HEK293 (cell line): ENCODE measurements around the gene SYCE1.

Experiments used
- KLF8 ChIP-seq: fragments of 450-650 bp; formaldehyde crosslinking; IDR thresholded peaks from 2 replicates; pipeline ENCODE4 v1.5.1; 2016; ENCODE audit warnings: missing biosample characterization, missing genetic modification characterization
- MZF1 ChIP-seq: fragments of 450-650 bp; formaldehyde crosslinking; IDR thresholded peaks from 2 replicates; pipeline ENCODE4 v1.5.1; 2017; ENCODE audit warnings: missing biosample characterization, missing genetic modification characterization, borderline replicate concordance
- OSR2 ChIP-seq: fragments of 450-650 bp; formaldehyde crosslinking; IDR thresholded peaks from 2 replicates; pipeline ENCODE4 v1.5.1; 2016; ENCODE audit warnings: missing biosample characterization, missing genetic modification characterization
- RBAK ChIP-seq: fragments of 450-650 bp; formaldehyde crosslinking; IDR thresholded peaks from 2 replicates; pipeline ENCODE4 v1.5.1; 2016; ENCODE audit warnings: missing biosample characterization, missing genetic modification characterization
- REPIN1 ChIP-seq: fragments of 450-650 bp; formaldehyde crosslinking; IDR thresholded peaks from 2 replicates; pipeline ENCODE4 v1.5.1; 2017; ENCODE audit warnings: missing biosample characterization, missing genetic modification characterization, low read depth
- SCRT2 ChIP-seq: fragments of 450-650 bp; formaldehyde crosslinking; IDR thresholded peaks from 2 replicates; pipeline ENCODE4 v1.5.1; 2016; ENCODE audit warnings: missing biosample characterization, missing genetic modification characterization
- ZBTB7A ChIP-seq: fragments of 450-650 bp; formaldehyde crosslinking; IDR thresholded peaks from 2 replicates; pipeline ENCODE4 v1.5.1; 2016; ENCODE audit warnings: low read depth, missing biosample characterization, missing genetic modification characterization
- ZNF114 ChIP-seq: fragments of 450-650 bp; formaldehyde crosslinking; IDR thresholded peaks from 2 replicates; pipeline ENCODE4 v1.5.0; 2017; ENCODE audit warnings: missing biosample characterization, missing genetic modification characterization
- ZNF133 ChIP-seq: fragments of 450-650 bp; formaldehyde crosslinking; IDR thresholded peaks from 2 replicates; pipeline ENCODE4 v1.5.1; 2016; ENCODE audit warnings: missing biosample characterization, missing genetic modification characterization
- ZNF2 ChIP-seq: fragments of 450-650 bp; formaldehyde crosslinking; IDR thresholded peaks from 2 replicates; pipeline ENCODE4 v1.5.1; 2016; ENCODE audit warnings: missing biosample characterization, missing genetic modification characterization
- ZNF23 ChIP-seq: fragments of 450-650 bp; formaldehyde crosslinking; IDR thresholded peaks from 2 replicates; pipeline ENCODE4 v1.5.1; 2016; ENCODE audit warnings: missing biosample characterization, missing genetic modification characterization, borderline replicate concordance
- ZNF311 ChIP-seq: fragments of 450-650 bp; formaldehyde crosslinking; IDR thresholded peaks from 2 replicates; pipeline ENCODE4 v1.5.1; 2017; ENCODE audit warnings: missing biosample characterization, missing genetic modification characterization, borderline replicate concordance
- ZNF394 ChIP-seq: fragments of 450-650 bp; formaldehyde crosslinking; IDR thresholded peaks from 2 replicates; pipeline ENCODE4 v1.5.1; 2016; ENCODE audit warnings: missing biosample characterization, missing genetic modification characterization, mild to moderate bottlenecking, moderate library complexity, borderline replicate concordance
- ZNF404 ChIP-seq: fragments of 450-650 bp; formaldehyde crosslinking; IDR thresholded peaks from 2 replicates; pipeline ENCODE4 v1.5.1; 2017; ENCODE audit warnings: missing biosample characterization, missing genetic modification characterization
- ZNF416 ChIP-seq: fragments of 450-650 bp; formaldehyde crosslinking; IDR thresholded peaks from 2 replicates; pipeline ENCODE4 v1.5.1; 2016; ENCODE audit warnings: missing biosample characterization, missing genetic modification characterization
- ZNF433 ChIP-seq: fragments of 450-650 bp; formaldehyde crosslinking; IDR thresholded peaks from 2 replicates; pipeline ENCODE4 v1.5.1; 2016; ENCODE audit warnings: missing biosample characterization, missing genetic modification characterization, low read depth
- ZNF473 ChIP-seq: fragments of 450-650 bp; formaldehyde crosslinking; IDR thresholded peaks from 2 replicates; pipeline ENCODE4 v1.5.1; 2017; ENCODE audit warnings: missing biosample characterization, missing genetic modification characterization
- ZNF518A ChIP-seq: fragments of 450-650 bp; formaldehyde crosslinking; conservative IDR thresholded peaks from 2 replicates; pipeline ENCODE4 v1.5.1; 2016; ENCODE audit warnings: low read depth, missing biosample characterization, missing genetic modification characterization
- ZNF555 ChIP-seq: fragments of 450-650 bp; formaldehyde crosslinking; conservative IDR thresholded peaks from 2 replicates; pipeline ENCODE4 v1.5.1; 2017; ENCODE audit warnings: missing biosample characterization, mild to moderate bottlenecking, missing genetic modification characterization, inconsistent platforms
- ZNF626 ChIP-seq: fragments of 450-650 bp; sonication (Bioruptor Pico); formaldehyde crosslinking; IDR thresholded peaks from 2 replicates; pipeline ENCODE4 v1.5.1; 2018; ENCODE audit warnings: missing biosample characterization, missing genetic modification characterization, inconsistent platforms
- ZNF658 ChIP-seq: fragments of 450-650 bp; formaldehyde crosslinking; IDR thresholded peaks from 2 replicates; pipeline ENCODE4; 2016; ENCODE audit warnings: missing biosample characterization, missing genetic modification characterization
- ZNF664 ChIP-seq: fragments of 450-650 bp; formaldehyde crosslinking; IDR thresholded peaks from 2 replicates; pipeline ENCODE4 v1.5.1; 2016; ENCODE audit warnings: missing biosample characterization, missing genetic modification characterization
- ZNF670 ChIP-seq: fragments of 450-650 bp; formaldehyde crosslinking; IDR thresholded peaks from 2 replicates; pipeline ENCODE4 v1.5.1; 2016; ENCODE audit warnings: missing biosample characterization, missing genetic modification characterization, low read depth
- ZNF768 ChIP-seq: fragments of 450-650 bp; formaldehyde crosslinking; IDR thresholded peaks from 2 replicates; pipeline ENCODE4 v1.5.1; 2018; ENCODE audit warnings: missing biosample characterization, mild to moderate bottlenecking, missing genetic modification characterization
- ZNF792 ChIP-seq: fragments of 450-650 bp; formaldehyde crosslinking; IDR thresholded peaks from 2 replicates; pipeline ENCODE4 v1.5.1; 2016; ENCODE audit warnings: missing biosample characterization, missing genetic modification characterization
- ZSCAN30 ChIP-seq: fragments of 450-650 bp; IDR thresholded peaks from 2 replicates; pipeline ENCODE4 v1.5.1; 2018; ENCODE audit warnings: missing biosample characterization, mild to moderate bottlenecking, missing genetic modification characterization, moderate library complexity
- ZSCAN4 ChIP-seq: fragments of 450-650 bp; formaldehyde crosslinking; IDR thresholded peaks from 2 replicates; pipeline ENCODE4 v1.5.1; 2017; ENCODE audit warnings: missing biosample characterization, missing genetic modification characterization
- TF ChIP-seq, protein P1 (sequence below): fragments of 450-650 bp; formaldehyde crosslinking; IDR thresholded peaks from 2 replicates; pipeline ENCODE4 v1.5.1; 2016; ENCODE audit warnings: missing biosample characterization, missing genetic modification characterization
- TF ChIP-seq, protein P2 (sequence below): fragments of 450-650 bp; formaldehyde crosslinking; IDR thresholded peaks from 2 replicates; pipeline ENCODE4 v1.5.1; 2017; ENCODE audit warnings: missing biosample characterization, mild to moderate bottlenecking, missing genetic modification characterization, moderate library complexity
- TF ChIP-seq, protein P3 (sequence below): fragments of 450-650 bp; formaldehyde crosslinking; IDR thresholded peaks from 2 replicates; pipeline ENCODE4 v1.5.1; 2016; ENCODE audit warnings: missing biosample characterization, missing genetic modification characterization

Gene SYCE1

DNA sequence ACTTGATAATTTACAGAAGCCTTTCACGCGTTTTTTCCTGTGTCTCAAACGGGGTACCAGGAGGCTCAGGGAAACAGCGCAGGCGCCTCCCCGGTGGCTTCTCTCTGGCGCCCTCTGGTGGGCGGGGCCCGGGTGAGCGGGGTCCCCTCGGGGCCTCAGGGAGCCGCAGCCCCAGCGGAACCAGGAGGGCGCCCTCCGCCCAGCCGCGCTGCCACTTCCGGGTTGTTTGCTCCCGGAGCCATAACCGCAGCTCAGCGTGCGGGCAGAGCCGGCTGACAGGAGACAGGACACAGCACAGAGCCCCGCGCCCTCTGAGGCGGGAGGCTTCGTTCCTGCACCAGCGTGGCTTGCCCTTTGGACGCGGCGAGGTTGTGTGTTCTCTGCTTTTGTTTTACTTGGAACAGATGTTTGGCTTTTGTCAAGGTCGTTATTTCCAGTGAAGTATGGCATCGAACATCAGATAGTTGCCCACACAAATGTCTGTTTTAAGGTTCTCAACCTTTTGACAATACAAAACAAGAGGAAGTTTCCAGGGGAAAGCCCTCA lies 45.1 kb downstream of the SYCE1 start (continued):
- peak; percentile 95 for TF ChIP-seq ZNF518A
- no peak for TF ChIP-seq ZNF23
- TF ChIP-seq ZNF416, result no peak
- peak; percentile 34; the same call in 1 of the 2 replicates for TF ChIP-seq OSR2 (tag by site-specific recombination)
- 0 out of 2 replicates have a peak, but pooled peaks have one; percentile 41 for TF ChIP-seq ZNF2
- 0 out of 2 replicates have a peak, but pooled peaks have one; percentile 54 for TF ChIP-seq ZBTB7A (tag by site-specific recombination)
- TF ChIP-seq, protein P1, sequence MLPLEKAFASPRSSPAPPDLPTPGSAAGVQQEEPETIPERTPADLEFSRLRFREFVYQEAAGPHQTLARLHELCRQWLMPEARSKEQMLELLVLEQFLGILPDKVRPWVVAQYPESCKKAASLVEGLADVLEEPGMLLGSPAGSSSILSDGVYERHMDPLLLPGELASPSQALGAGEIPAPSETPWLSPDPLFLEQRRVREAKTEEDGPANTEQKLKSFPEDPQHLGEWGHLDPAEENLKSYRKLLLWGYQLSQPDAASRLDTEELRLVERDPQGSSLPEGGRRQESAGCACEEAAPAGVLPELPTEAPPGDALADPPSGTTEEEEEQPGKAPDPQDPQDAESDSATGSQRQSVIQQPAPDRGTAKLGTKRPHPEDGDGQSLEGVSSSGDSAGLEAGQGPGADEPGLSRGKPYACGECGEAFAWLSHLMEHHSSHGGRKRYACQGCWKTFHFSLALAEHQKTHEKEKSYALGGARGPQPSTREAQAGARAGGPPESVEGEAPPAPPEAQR, result no peak
- no peak; the same call in 1 of the 2 replicates for TF ChIP-seq ZNF394 (tag by site-specific recombination)
- no peak for TF ChIP-seq RBAK
- no peak for TF ChIP-seq ZNF792 (tag by site-specific recombination)
- no peak for TF ChIP-seq REPIN1 (tag by site-specific recombination)
- no peak for TF ChIP-seq ZNF433 (tag by site-specific recombination)
- no peak for TF ChIP-seq ZSCAN4 (tag by site-specific recombination)
- no peak for TF ChIP-seq ZNF768 (tag by site-specific recombination)
- TF ChIP-seq SCRT2 (tag by site-specific recombination), result no peak
- TF ChIP-seq MZF1 (tag by site-specific recombination), result no peak
- no peak for TF ChIP-seq ZNF670 (tag by site-specific recombination)
- no peak for TF ChIP-seq ZNF404 (tag by site-specific recombination)
- no peak for TF ChIP-seq ZNF311 (tag by site-specific recombination)
- no peak for TF ChIP-seq ZNF114 (tag by site-specific recombination)
- peak; percentile 94 for TF ChIP-seq ZSCAN30 (tag by site-specific recombination)
- TF ChIP-seq, protein P2, sequence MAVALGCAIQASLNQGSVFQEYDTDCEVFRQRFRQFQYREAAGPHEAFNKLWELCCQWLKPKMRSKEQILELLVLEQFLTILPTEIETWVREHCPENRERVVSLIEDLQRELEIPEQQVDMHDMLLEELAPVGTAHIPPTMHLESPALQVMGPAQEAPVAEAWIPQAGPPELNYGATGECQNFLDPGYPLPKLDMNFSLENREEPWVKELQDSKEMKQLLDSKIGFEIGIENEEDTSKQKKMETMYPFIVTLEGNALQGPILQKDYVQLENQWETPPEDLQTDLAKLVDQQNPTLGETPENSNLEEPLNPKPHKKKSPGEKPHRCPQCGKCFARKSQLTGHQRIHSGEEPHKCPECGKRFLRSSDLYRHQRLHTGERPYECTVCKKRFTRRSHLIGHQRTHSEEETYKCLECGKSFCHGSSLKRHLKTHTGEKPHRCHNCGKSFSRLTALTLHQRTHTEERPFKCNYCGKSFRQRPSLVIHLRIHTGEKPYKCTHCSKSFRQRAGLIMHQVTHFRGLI (tag by site-specific recombination), result peak; percentile 49; the same call in 1 of the 2 replicates
- no peak for TF ChIP-seq ZNF626
- TF ChIP-seq ZNF664 (tag by site-specific recombination), result no peak
- TF ChIP-seq ZNF658 (tag by site-specific recombination), result no peak
- TF ChIP-seq ZNF133 (tag by site-specific recombination), result no peak
- no peak for TF ChIP-seq ZNF473 (tag by site-specific recombination)
- TF ChIP-seq, protein P3, sequence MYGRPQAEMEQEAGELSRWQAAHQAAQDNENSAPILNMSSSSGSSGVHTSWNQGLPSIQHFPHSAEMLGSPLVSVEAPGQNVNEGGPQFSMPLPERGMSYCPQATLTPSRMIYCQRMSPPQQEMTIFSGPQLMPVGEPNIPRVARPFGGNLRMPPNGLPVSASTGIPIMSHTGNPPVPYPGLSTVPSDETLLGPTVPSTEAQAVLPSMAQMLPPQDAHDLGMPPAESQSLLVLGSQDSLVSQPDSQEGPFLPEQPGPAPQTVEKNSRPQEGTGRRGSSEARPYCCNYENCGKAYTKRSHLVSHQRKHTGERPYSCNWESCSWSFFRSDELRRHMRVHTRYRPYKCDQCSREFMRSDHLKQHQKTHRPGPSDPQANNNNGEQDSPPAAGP (tag by site-specific recombination), result peak; percentile 51; the same call in 1 of the 2 replicates
- TF ChIP-seq KLF8 (tag by site-specific recombination), result peak; percentile 55; the same call in 1 of the 2 replicates
- TF ChIP-seq ZNF555 (tag by site-specific recombination), result no peak
